Left forelimb (tissue), 1 donor: ENCODE data around the gene LRRC49.
"Not testable (repeated sequence)": the region's sequence is repeated elsewhere in the genome, so short reads cannot be mapped to it uniquely, and the experiment has no call there.

Source experiments
- DNase-seq: peaks from one replicate; pipeline ENCODE4 v3.0.0-alpha.2; 2018; ENCODE audit warnings: low spot score

Gene LRRC49

GRCh38 chr15:70867911-70868467 lies 24.6 kb upstream of the LRRC49 start:
- DNase-seq: peak; percentile 76

GRCh38 chr15:70869346-70869745 lies 23.3 kb upstream of the LRRC49 start:
- DNase-seq: no peak

GRCh38 chr15:70870051-70870450 lies 22.6 kb upstream of the LRRC49 start:
- no peak for DNase-seq

GRCh38 chr15:70871490-70871889 lies 21.1 kb upstream of the LRRC49 start:
- DNase-seq: not testable (repeated sequence)

- no peak for DNase-seq
Observed at GRCh38 chr15:70873232-70874054, 19.2 kb upstream of the LRRC49 start.

GRCh38 chr15:70875001-70875782 lies 17.4 kb upstream of the LRRC49 start:
- DNase-seq: no peak

GRCh38 chr15:70876011-70876410 lies 16.6 kb upstream of the LRRC49 start:
- no peak for DNase-seq

GRCh38 chr15:70876683-70877082 lies 15.9 kb upstream of the LRRC49 start:
- DNase-seq: no peak

- DNase-seq: no peak
Observed at GRCh38 chr15:70879401-70879800, 13.2 kb upstream of the LRRC49 start.

GRCh38 chr15:70880781-70881180 lies 11.8 kb upstream of the LRRC49 start:
- no peak for DNase-seq

GRCh38 chr15:70882361-70882760 lies 10.3 kb upstream of the LRRC49 start:
- DNase-seq: no peak

GRCh38 chr15:70892912-70893560 lies 410 bp downstream of the LRRC49 start:
- peak; percentile 77 for DNase-seq

- no peak for DNase-seq
Observed at GRCh38 chr15:70902107-70902506, 9.5 kb downstream of the LRRC49 start.

GRCh38 chr15:70906842-70907241 lies 14.2 kb downstream of the LRRC49 start:
- DNase-seq: no peak

- no peak for DNase-seq
Observed at GRCh38 chr15:70907784-70908471, 15.3 kb downstream of the LRRC49 start.

- no peak for DNase-seq
Observed at GRCh38 chr15:70910958-70911357, 18.3 kb downstream of the LRRC49 start.

GRCh38 chr15:70912187-70912586 lies 19.6 kb downstream of the LRRC49 start:
- no peak for DNase-seq

GRCh38 chr15:70916531-70916930 lies 23.9 kb downstream of the LRRC49 start:
- no peak for DNase-seq

GRCh38 chr15:70917955-70918354 lies 25.3 kb downstream of the LRRC49 start:
- no peak for DNase-seq

- no peak for DNase-seq
Observed at GRCh38 chr15:70920981-70921696, 28.5 kb downstream of the LRRC49 start.

- DNase-seq: no peak
Observed at GRCh38 chr15:70922119-70922518, 29.5 kb downstream of the LRRC49 start.
